GM12864 (cell line): ENCODE measurements around the gene CUL9.

Source experiments
- DNase-seq: peaks from one replicate; pipeline ENCODE4 v3.0.0-alpha.2; 2011; ENCODE audit warnings: low read depth
- H3K4me3 ChIP-seq: 2 replicates; pipeline ENCODE4 v1.5.1; 2011; ENCODE audit warnings: mild to moderate bottlenecking, low read depth, low read length, control low read depth
- TF ChIP-seq, protein P1 (sequence below): IDR thresholded peaks from 2 replicates; pipeline ENCODE4 v1.5.1; 2011; ENCODE audit warnings: low read depth, mild to moderate bottlenecking, moderate library complexity, low read length, control low read depth, inconsistent platforms; ENCODE audit errors: missing control alignments

CUL9 gene

DNA sequence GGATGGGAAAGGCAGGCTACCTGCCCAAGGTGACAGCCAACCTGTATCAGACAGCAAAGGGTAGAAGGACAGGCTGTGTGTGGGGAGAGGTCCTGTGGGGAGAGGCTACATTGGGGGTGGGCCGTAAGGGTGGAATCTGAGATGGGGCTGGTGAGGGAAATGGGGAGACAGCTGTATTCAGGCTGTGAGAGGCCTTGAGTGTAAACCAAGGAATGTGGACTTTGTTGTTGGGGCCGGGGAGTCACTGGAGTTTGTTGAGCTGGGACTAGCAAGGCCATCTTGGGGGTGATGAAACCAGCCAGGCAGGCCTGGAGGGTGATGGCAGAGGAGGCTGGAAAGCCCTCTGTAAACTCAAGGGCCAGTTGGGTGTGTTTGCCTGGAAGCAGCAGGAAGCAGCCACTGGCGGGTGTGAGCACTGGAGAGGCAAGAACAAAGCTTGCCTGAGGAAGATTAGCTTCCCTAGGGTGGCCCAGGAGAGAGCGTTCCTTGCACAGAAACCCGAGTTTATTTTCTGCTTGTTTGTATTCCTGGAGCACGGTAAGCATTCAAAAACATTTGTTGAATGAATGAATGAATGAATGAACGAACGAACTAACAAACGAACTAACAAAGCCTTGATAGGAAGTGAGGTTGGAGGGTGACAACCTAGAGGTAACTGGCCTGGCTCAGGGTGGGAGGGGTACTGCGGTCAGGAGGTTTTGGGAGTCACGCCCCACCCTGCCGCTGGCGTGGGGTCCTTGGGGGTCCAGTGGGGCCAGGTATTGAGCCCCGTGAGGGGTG, 80.2 kb downstream of the CUL9 start:
- TF ChIP-seq, protein P1, sequence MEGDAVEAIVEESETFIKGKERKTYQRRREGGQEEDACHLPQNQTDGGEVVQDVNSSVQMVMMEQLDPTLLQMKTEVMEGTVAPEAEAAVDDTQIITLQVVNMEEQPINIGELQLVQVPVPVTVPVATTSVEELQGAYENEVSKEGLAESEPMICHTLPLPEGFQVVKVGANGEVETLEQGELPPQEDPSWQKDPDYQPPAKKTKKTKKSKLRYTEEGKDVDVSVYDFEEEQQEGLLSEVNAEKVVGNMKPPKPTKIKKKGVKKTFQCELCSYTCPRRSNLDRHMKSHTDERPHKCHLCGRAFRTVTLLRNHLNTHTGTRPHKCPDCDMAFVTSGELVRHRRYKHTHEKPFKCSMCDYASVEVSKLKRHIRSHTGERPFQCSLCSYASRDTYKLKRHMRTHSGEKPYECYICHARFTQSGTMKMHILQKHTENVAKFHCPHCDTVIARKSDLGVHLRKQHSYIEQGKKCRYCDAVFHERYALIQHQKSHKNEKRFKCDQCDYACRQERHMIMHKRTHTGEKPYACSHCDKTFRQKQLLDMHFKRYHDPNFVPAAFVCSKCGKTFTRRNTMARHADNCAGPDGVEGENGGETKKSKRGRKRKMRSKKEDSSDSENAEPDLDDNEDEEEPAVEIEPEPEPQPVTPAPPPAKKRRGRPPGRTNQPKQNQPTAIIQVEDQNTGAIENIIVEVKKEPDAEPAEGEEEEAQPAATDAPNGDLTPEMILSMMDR = no peak
- DNase-seq = no peak
- H3K4me3 ChIP-seq = no peak overlapping the region

DNA sequence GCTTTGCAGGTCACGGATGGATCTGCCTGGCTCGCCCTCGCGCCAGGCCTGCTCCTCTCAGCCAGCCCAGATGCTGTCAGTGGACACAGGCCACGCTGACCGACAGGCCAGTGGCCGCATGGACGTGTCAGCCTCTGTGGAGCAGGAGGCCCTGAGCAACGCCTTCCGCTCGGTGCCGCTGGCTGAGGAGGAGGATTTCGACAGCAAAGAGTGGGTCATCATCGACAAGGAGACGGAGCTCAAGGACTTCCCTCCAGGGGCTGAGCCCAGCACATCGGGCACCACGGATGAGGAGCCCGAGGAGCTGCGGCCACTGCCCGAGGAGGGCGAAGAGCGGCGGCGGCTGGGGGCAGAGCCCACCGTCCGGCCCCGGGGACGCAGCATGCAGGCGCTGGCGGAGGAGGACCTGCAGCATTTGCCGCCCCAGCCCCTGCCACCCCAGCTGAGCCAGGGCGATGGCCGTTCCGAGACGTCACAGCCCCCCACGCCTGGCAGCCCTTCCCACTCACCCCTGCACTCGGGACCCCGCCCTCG, 80.9 kb downstream of the CUL9 start:
- DNase-seq = no peak
- H3K4me3 ChIP-seq = no peak overlapping the region
- TF ChIP-seq, protein P1 = no peak

DNA sequence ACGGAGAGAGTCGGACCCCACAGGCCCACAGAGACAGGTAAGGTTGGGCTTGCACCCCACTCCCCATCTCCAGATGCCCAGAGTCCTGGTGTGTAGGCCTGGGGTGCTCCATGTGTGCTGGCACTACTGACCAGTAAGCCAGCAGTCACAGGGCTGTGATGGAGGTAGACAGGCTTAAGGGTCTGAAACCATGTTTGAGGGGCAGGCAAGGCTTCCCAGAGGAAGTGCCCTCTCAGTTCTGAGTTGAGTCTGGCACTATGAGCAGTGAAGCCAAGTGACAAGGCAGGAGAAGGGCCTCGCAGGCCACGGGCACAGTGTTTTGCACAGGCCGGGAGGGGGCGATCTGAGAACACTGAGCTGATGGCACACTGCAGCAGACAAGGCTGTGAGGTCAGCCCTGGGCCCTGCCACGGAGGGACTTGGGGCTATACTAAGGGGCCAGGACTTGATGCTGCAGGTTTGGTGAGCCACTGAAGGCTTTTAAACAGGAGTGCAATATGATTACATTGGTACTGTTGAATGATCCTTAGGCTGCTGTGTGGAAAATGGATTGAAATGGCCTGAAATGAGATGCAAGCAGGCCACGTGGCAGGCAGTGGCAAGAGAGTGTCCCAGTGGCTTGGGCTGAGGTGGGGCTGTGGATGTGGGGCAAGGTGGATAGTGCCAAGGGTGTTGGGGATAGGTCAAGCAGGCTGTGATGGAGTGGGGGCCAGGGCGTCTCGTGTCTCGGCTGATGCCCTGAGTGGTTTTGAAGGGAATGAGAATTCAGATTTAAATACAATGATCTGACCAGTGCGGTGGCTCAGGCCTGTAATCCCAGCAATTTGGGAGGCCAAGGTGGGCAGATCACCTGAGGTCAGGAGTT, 81.5 kb downstream of the CUL9 start:
- TF ChIP-seq, protein P1 = peak; percentile 91
- peak; percentile 38 for DNase-seq
- H3K4me3 ChIP-seq = no peak overlapping the region

DNA sequence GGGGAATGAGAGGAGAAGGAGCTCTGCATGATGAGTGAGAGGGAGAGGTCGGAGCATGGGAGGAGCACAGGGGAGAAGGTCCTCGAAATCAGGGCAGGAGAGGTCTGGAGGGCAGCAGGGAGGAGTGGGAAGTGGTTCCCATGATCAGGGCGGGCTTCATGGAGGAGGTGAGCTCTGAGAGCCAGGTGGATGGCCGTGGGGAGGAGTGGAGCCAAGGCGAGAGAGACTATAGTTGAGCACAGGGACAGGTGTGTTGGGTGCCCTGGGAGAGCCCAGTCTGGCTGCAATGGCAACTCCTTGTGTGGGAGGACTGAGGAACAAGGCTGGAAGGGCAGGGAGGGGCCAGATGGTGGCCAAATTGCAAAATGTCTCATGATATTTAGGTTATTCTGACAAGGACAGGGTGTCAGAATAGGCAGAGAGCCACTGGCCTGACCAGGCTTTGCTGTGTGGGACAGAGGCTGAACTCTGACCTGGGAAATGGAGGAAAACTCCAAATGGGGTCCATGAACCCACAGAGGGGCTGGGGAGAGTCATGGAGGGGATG, 82.7 kb downstream of the CUL9 start:
- no peak for DNase-seq
- TF ChIP-seq, protein P1 = no peak
- no peak overlapping the region for H3K4me3 ChIP-seq

DNA sequence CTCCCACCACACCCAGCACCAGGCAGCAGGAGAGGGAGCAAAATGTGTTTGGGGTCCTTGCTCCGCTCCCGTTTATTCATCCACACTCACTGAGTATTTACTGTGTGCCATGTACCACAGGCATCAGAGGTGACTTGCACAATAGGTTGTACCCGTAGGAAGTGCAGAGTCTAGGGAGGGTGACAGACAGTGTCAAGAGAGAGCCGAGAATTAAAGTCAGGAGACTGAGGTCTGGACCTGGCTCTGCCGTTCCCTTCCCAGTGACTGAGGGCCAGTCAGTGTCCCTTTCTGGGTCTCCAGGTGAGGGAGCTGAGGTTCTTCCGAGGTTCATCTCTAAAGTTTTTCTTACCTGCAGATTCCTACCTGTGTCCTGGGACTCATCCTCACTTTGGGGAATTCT, 83.6 kb downstream of the CUL9 start:
- TF ChIP-seq, protein P1 = no peak
- no peak overlapping the region for H3K4me3 ChIP-seq
- no peak for DNase-seq

DNA sequence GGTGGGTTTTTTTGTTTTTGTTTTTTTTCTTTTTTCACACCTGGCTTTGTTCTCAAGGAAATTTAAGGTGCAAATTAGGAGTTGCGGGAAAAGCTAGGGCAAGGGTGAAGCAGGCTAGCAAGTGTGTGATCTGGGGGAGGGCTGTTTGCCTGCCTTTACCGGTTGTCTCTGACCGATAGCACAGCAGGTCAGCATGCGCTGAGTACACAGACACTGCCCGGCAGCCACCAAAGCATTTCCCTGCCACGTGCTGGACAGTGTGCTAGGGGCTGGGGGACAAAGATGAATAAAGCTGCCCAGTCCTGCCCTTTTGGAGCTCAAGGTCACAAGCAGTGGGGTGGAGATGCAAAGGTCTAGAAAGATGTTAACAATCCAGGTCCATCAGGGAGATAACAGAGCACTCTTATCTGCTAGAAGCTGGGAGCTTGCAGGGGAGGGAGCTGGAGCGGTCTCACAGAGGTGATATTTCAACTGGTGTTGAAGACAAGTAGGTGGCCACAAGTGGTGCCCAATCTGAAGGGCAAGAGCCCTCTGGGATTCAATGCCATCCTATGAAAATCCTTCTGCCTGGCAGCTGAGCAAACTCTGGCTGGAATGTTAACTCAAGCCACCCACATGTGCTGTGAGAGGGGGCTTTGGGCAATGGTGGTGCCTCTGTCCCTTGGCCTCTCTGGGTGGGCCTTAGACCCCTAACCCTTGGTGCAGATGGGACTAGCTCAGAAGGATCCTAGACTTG, 85.8 kb downstream of the CUL9 start:
- TF ChIP-seq, protein P1 = no peak
- no peak for DNase-seq
- no peak overlapping the region for H3K4me3 ChIP-seq
